ENCODE measurements around the gene AOC2.

The AOC2 gene

GRCh38 chr17:42844271-42844670, at the start of gene AOC2:
Gene AOC2 (plus strand): TSS chr17:42844580. CDS start chr17:42844627, 47 bp downstream.
- Histone ChIP-seq H3K27me3 (no peaks in the 10 kb centered on the region), H3K4me2 (peak within 1 kb of the TSS in 2 of 11 experiments; percentile 33 to 49; a peak in 4 of 22 replicates), H3K9me3 (replicated peaks in 1 of 11) (no peaks in the 10 kb centered on the region), H3K4me1 (peaks cover 0 to 50% (median 12%) of the 10 kb centered on the region in 10 experiments; a peak in 10 of 20 replicates), H3K4me3 (no peak within 1 kb of the TSS), H4K20me1 (peaks cover 0 to 92% (median 72%) of the 10 kb centered on the region in 11 experiments; a peak in 19 of 22 replicates), H3K9ac (peak within 1 kb of the TSS in 3 of 11 experiments; percentile 2 to 24 (median 8); a peak in 2 of 22 replicates), H3K36me3 (peaks cover 60 to 76% (median 68%) of the 10 kb centered on the region in 11 experiments), H3K27ac (no peak within 1 kb of the TSS)
- TF ChIP-seq Cebpa-rat (IDR thresholded peaks at IDR 0.05), result no peak

- no peak overlapping the region for H3K4me3 ChIP-seq
- peaks cover 0 to 20% (median 4%) of the 10 kb centered on the region in 11 experiments; a peak in 6 of 22 replicates for H3K36me3 ChIP-seq
- no peaks in the 10 kb centered on the region for H3K27me3 ChIP-seq
- H4K20me1 ChIP-seq, result no peaks in the 10 kb centered on the region
- peaks cover 15 to 37% (median 27%) of the 10 kb centered on the region in 10 experiments for H3K4me1 ChIP-seq
- no peak overlapping the region for H3K27ac ChIP-seq
- H3K9me3 ChIP-seq (replicated peaks in 1 of 11), result no peaks in the 10 kb centered on the region
- peak overlapping the region in 4 of 11 experiments; percentile 23 to 42 (median 34); a peak in 3 of 22 replicates for H3K4me2 ChIP-seq
- no peak for TF ChIP-seq Cebpa-rat (IDR thresholded peaks at IDR 0.05)
- H3K9ac ChIP-seq, result 0 out of 22 replicates have a peak overlapping the region, but pooled peaks of 1 of the 11 experiments have one; percentile 4
These were observed 49.3 kb upstream of the AOC2 start for GRCh38 chr17:42795061-42795460.

DNA sequence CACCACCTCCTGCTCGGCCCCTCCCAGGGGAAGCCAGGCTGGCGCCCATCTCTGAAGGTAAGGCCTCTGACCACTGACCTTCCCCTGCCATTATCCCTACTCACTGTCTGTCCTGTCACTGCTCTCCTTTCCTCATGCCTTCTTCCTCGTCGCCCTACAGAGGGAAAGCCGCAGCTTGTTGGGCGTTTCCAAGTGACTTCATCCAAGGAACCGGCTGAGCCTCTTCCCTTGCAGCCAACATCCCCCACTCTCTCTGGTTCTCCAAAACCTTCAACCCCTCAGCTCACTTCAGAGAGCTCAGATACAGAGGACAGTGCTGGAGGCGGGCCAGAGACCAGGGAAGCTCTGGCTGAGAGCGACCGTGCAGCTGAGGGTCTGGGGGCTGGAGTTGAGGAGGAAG, 48.9 kb upstream of the AOC2 start:
- no peak for TF ChIP-seq Cebpa-rat (IDR thresholded peaks at IDR 0.05)
- peaks cover 0 to 20% (median 4%) of the 10 kb centered on the region in 11 experiments; a peak in 6 of 22 replicates for H3K36me3 ChIP-seq
- peaks cover 15 to 37% (median 27%) of the 10 kb centered on the region in 10 experiments for H3K4me1 ChIP-seq
- H3K4me2 ChIP-seq, result peak overlapping the region in 4 of 11 experiments; percentile 23 to 42 (median 34); a peak in 3 of 22 replicates
- H4K20me1 ChIP-seq, result no peaks in the 10 kb centered on the region
- H3K9ac ChIP-seq, result 0 out of 22 replicates have a peak overlapping the region, but pooled peaks of 1 of the 11 experiments have one; percentile 4
- no peak overlapping the region for H3K4me3 ChIP-seq
- no peak overlapping the region for H3K27ac ChIP-seq
- H3K27me3 ChIP-seq, result no peaks in the 10 kb centered on the region
- no peaks in the 10 kb centered on the region for H3K9me3 ChIP-seq (replicated peaks in 1 of 11)

DNA sequence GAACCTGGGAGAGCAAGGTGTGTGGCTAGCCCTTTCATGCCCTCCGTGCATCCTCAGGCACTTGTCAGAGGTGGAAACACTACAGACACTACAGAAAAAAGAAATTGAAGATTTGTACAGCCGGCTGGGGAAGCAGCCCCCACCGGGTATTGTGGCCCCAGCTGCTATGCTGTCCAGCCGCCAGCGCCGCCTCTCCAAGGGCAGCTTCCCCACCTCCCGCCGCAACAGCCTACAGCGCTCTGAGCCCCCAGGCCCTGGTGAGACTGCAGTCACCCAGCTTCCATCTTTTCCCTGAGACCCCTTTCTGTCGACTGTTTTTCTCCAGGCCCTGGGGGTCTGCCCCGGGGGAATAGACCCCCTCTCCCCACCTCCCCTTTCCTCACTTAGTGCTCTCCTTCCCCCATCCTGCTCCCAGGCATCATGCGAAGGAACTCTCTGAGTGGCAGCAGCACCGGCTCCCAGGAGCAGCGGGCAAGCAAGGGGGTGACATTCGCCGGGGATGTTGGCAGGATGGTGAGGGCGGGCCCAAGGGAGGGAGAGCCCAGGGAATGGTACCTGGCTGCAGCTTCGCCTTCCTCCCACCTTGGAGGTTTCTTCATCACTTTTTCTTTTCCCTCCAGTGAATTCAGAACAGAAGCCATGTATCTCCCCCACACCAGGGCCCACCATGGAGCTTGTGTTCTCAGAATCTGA, 48.2 kb upstream of the AOC2 start:
- Histone ChIP-seq H4K20me1 (no peaks in the 10 kb centered on the region), H3K4me3 (no peak overlapping the region), H3K36me3 (peaks cover 0 to 20% (median 4%) of the 10 kb centered on the region in 11 experiments; a peak in 6 of 22 replicates), H3K9ac (peak overlapping the region in 1 of 11 experiments; percentile 83; a peak in 2 of 22 replicates), H3K27ac (no peak overlapping the region), H3K4me1 (peaks cover 15 to 37% (median 27%) of the 10 kb centered on the region in 10 experiments), H3K27me3 (no peaks in the 10 kb centered on the region), H3K9me3 (replicated peaks in 1 of 11) (no peaks in the 10 kb centered on the region), H3K4me2 (peak overlapping the region in 4 of 11 experiments; percentile 93 to 99 (median 98); a peak in 4 of 22 replicates)
- TF ChIP-seq Cebpa-rat (IDR thresholded peaks at IDR 0.05), result no peak

GRCh38 chr17:42797067-42798007, 47.0 kb upstream of the AOC2 start:
- H3K9me3 ChIP-seq (replicated peaks in 1 of 11), result no peaks in the 10 kb centered on the region
- peaks cover 15 to 37% (median 27%) of the 10 kb centered on the region in 10 experiments for H3K4me1 ChIP-seq
- peak overlapping the region; percentile 79 to 90 (median 88) for H3K9ac ChIP-seq
- no peak for TF ChIP-seq Cebpa-rat (IDR thresholded peaks at IDR 0.05)
- no peaks in the 10 kb centered on the region for H4K20me1 ChIP-seq
- peak overlapping the region in 8 of 11 experiments; percentile 65 to 84 (median 78); a peak in 8 of 22 replicates for H3K27ac ChIP-seq
- H3K36me3 ChIP-seq, result peaks cover 0 to 20% (median 4%) of the 10 kb centered on the region in 11 experiments; a peak in 6 of 22 replicates
- peak overlapping the region; percentile 75 to 94 (median 86) for H3K4me3 ChIP-seq
- H3K27me3 ChIP-seq, result no peaks in the 10 kb centered on the region
- peak overlapping the region; percentile 87 to 99 (median 94) for H3K4me2 ChIP-seq

- Histone ChIP-seq H3K4me1 (peaks cover 15 to 37% (median 27%) of the 10 kb centered on the region in 10 experiments), H3K27me3 (no peaks in the 10 kb centered on the region), H3K9me3 (replicated peaks in 1 of 11) (no peaks in the 10 kb centered on the region), H3K36me3 (peaks cover 0 to 20% (median 4%) of the 10 kb centered on the region in 11 experiments; a peak in 6 of 22 replicates), H3K4me3 (peak overlapping the region; percentile 75 to 94 (median 86)), H3K27ac (peak overlapping the region; percentile 55 to 84 (median 76); a peak in 21 of 22 replicates), H4K20me1 (no peaks in the 10 kb centered on the region), H3K9ac (peak overlapping the region; percentile 79 to 90 (median 88)), H3K4me2 (peak overlapping the region; percentile 87 to 99 (median 94))
- TF ChIP-seq Cebpa-rat (IDR thresholded peaks at IDR 0.05), result no peak
These were observed 46.4 kb upstream of the AOC2 start for GRCh38 chr17:42798011-42798382.

DNA sequence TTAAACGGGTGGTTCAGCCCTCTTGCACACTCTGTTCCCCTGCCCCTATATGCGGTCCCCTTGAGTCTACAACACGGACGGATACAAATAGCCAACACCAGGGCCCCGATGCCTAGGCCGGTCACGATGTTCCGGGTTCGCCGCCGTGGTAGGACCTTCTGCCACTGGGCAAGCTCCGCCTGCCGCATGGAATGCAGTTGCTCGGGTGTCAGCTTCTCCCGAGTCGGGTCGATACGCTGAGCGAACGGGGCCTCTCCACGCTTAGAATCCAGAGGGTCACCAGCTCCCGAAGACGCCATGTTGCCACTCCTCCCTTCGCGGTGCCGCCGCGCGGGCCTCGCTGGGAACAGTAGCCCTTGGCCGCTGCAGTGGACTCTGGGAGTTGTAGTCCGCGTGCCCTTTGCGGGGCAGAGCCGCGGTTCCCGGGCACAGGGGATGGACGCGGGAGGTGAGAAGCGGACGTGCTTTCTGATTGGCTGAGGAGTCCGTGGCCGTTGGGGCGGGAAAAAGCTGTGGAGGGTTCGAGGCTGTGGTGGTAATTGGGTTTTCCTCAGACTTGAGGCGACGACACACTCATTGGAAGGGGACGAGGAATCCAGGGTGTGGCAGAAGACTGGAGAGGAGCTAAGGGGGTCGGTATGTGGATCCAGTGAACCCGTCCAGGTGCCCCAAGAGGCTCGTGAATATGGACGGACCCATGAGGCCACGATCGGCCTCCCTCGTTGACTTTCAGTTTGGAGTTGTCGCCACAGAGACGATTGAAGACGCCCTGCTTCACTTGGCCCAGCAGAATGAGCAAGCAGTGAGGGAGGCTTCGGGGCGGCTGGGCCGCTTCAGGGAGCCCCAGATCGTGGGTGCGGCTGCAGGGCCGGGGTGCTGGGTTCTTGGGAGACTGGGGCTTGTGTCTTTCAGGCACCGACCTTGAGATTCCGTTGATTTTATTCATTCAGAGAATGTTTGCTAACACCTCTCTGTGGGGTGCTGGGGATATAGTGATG, 45.7 kb upstream of the AOC2 start, which contains the start of the genes CNTD1 and COA3:
Gene CNTD1 (plus strand): TSS at position 479 of the 998 bp plus-strand sequence. CDS start 207 bp downstream, at position 686.
Gene COA3 (minus strand): TSS at position 322 of the 998 bp plus-strand sequence. CDS start 23 bp downstream, at position 299.
- TF ChIP-seq Cebpa-rat (IDR thresholded peaks at IDR 0.05), result no peak
- Histone ChIP-seq H3K4me3 (peak within 1 kb of the TSS; percentile 75 to 94 (median 86)), H3K4me1 (peaks cover 15 to 37% (median 27%) of the 10 kb centered on the region in 10 experiments), H3K27ac (peak within 1 kb of the TSS; percentile 55 to 84 (median 76); a peak in 21 of 22 replicates), H3K9ac (peak within 1 kb of the TSS; percentile 79 to 90 (median 88)), H4K20me1 (no peaks in the 10 kb centered on the region), H3K9me3 (replicated peaks in 1 of 11) (no peaks in the 10 kb centered on the region), H3K27me3 (no peaks in the 10 kb centered on the region), H3K4me2 (peak within 1 kb of the TSS; percentile 87 to 99 (median 94)), H3K36me3 (peaks cover 0 to 20% (median 4%) of the 10 kb centered on the region in 11 experiments; a peak in 6 of 22 replicates)

All from BLaER1 treated with 17β-estradiol and CSF1 and Interleukin-3, amounts not matched to agents 10 nM and 100 nM (cell line).